HG02623 (cell line): ENCODE data around the gene RELL2.
A peak's percentile ranks its signal among the peaks of the same experiment; 100 is the strongest.

Experiments
- ATAC-seq: cut with Tn5 transposase; IDR thresholded peaks from one replicate; pipeline ENCODE4 v1.9.1; 2021; ENCODE audit warnings: moderate library complexity; ENCODE audit not compliant: unreplicated experiment

RELL2 gene

DNA sequence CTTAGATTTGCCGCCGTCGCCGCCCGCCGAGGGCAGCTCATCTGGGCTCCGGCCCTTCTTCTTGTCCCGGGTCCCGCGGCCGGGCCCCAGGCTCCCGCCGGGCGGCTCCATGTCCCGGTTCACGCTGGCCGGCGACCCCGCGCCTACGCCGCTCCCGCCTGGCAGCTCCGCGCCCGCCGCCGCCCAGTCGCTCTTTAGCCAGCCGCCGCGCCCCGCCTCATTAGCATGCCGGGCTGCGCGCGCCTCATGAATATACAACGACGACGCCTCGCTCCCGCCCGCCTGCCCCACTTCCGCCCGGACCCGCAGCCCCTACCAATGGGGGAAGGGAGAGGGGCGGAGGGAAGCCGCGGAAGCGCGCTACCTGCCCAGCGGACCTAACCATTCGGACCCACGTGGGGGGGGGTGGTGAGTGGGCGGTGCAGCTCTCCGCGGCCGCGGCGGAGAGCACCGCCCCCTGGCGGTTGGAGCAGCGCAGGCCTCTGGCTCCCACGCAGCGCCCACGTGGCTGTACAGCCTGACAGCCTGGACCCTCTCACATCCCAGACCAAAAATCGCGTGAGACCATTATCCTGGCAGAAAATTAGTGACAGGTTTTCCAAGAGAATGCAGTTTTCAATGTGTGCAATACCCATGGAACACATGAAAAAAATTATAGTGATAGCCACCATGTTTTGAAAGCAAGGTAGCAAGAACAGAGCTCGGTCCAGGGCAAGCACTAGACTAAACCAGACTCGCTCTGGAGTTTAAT, 17.8 kb upstream of the RELL2 start, which contains the start of gene DIAPH1:
TSS of gene DIAPH1 (minus strand) at position 197 of the 751 bp plus-strand sequence. CDS start at position 111, 86 bp downstream.
- ATAC-seq: peak; percentile 70

DNA sequence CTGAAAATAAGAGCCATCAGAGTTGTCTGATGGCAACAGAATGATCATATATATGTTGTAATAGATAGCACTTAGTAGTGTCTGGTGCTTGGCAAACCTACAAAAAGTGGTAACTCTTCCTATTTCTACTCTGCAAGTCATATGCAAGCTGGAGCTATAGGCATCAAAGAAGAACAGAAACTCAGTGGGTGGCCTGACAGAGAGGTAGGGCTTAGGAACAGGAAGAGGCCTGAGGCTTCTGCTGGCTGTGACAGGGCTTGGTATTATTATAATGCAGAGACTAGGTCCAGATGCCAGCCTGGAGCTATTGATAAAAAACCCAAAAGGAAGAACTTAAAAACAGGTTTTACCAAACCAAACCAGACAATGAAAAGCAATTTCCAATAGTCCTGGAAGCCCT, 13.6 kb upstream of the RELL2 start:
- peak; percentile 60 for ATAC-seq

DNA sequence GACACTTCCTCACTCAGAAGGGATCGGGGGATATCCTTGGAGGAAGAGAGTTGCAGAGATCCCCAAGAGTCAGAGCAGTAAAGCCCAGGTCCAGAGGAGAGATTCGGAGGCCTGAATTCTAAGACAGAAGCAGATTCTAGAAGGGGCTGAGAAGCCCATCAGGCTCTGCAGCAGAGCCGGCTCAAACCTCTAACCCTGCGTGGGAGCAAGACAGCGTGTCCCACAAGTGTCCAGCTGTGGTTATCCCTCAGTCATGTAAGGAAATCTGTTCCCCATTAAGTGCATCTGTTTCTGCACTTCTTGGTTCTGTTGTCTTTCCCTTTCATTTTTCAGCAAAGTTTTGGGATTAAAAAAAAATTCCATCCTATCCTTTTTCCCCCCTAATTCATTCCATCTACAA, 13.2 kb upstream of the RELL2 start:
- no peak for ATAC-seq

DNA sequence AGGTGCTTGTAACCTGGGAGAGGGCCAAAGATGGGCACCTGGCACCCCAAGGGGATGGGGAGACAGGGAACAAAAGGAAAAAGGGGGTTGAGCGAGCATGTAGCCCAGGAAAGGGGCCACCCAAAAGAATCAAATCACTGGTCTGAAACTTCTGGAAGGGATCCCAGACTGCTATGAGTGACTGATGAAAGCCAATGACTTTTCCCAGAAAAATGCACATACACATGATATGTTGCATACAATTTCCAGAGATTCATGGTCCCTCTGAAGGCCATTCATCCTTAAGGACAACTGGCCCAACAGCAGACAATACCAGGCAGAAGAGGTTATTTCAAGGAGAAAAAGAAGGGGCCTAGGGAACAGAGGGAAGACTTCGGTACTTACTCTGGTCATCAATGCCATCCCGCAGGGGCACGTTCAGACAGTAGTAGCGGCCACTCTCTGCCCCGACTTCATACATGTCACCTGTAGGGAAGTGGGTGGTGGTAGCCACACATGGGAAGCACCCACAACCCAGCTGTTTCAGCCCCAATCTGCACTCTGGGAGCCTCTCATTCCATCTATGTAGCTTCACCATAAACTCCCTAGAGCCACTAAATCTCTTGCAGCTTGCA, 8.5 kb upstream of the RELL2 start:
- ATAC-seq: no peak

GRCh38 chr5:141630570-141631140, 6.1 kb upstream of the RELL2 start:
- ATAC-seq: no peak

DNA sequence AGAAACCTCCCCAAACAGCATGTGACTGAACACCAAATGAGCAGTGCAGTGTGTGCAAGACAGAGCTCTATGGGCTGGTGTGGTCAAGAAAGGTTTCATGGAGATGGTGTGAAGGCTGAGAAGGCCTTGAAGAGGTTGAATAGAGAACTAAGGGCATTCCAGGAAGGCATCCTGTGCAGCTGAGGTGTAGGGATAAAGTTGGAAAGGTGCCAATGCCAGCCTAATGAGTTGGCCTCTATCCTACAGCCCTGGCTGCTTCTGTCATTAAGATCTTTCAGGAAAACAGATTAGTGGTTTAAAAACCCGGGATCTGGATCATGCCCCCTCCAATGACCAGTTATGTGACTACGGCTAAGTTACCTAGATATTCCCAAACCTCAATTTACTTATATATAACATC, 4.1 kb upstream of the RELL2 start:
- ATAC-seq: no peak

DNA sequence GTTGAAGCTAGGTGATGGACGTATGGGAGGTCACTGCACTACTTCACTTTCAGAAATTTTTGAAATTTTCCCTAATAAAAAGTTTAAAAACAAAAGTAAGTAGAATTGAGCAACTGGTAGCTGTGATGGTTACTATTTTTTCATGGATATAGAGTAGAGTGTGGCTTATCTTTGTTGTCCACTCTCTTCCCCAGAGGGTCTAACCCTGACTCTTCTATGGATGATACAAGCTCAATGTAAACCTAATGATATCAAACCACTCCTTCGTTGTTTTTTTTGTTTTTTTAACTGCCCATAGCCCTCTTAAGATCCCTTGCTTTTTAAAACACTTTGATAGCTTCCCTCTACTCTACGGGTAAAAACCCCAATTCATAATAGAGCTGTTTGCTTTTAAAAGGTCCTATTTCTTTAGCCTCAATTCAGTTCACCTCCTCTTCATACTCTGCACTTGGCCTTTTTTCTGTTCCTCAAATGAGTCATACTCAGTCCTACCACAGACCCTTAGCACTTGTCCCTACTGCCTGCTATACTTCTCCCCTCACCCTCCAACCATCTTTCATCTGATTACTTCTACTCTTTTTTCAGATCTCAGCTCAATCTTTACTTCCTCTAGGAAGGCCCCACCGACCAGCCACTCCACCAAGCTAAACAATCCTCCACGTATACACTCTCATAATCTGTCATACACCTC, 2.8 kb upstream of the RELL2 start:
- peak; percentile 58 for ATAC-seq

- ATAC-seq: no peak
Observed at GRCh38 chr5:141634720-141635119, 2.1 kb upstream of the RELL2 start.

DNA sequence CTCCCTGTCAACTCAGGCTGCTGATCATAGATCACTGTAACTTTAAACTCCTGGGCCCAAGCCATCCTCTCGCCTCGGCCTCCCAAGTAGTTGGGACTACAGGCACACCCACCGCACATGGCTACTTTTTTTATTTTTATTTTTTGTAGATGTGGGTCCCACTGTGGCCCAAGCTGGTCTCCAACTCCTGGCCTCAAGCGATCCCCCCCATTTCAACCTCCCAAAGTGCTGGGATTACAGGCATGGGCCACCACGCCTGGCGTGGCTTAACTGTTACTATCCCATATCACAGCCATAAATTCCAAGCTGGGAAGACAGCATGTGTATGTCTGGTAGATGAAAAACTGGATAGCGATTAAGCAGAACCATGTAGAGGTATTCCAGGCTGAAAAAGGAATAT, 1.2 kb upstream of the RELL2 start:
- no peak for ATAC-seq

- no peak for ATAC-seq
Observed at GRCh38 chr5:141636106-141636412, 738 bp upstream of the RELL2 start.

- peak; percentile 13 for ATAC-seq
Observed at GRCh38 chr5:141637123-141637766, 448 bp downstream of the RELL2 start.

DNA sequence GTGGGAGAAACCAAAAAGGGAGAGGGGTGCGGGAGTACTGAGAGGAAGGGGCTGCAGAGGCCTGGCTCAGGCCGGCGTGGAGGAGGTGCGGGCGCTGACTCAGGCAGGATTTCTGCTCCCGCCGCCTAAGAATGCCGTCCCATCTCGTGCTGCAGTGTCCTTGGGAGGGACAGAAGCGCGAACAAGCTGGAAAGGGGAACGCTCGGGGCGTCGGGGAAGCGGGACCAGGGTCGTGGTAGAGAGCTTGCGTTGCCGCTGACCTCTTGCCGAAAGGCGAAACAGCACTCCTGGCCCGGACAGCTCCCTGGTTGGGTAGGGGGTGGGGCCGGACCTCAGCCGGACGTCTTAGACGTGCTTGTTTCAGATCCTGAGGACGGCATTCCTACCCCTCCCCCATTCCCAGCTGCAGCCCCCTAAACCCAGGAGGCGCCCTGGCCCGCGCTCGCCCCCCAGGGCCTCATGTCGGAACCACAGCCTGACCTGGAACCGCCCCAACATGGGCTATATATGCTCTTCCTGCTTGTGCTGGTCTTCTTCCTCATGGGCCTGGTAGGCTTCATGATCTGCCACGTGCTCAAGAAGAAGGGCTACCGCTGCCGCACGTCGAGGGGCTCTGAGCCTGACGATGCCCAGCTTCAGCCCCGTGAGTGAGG, 1.1 kb downstream of the RELL2 start:
- peak; percentile 22 for ATAC-seq

DNA sequence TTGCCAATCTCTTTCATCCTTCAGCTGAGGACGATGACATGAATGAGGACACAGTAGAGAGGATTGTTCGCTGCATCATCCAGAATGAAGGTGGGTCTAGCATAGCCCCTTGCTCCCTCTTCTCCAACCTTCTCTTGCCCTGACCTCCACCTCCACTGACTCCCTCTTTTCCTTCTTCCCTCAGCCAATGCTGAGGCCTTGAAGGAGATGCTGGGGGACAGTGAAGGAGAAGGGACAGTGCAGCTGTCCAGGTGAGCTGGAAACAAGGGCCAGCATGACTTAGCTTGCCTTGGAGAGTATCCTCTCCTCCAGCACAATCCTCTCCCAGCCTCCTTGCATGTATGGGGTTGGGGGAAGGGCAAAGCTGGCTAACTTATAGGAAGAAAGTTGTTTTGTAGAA, 2.0 kb downstream of the RELL2 start:
- ATAC-seq: no peak

DNA sequence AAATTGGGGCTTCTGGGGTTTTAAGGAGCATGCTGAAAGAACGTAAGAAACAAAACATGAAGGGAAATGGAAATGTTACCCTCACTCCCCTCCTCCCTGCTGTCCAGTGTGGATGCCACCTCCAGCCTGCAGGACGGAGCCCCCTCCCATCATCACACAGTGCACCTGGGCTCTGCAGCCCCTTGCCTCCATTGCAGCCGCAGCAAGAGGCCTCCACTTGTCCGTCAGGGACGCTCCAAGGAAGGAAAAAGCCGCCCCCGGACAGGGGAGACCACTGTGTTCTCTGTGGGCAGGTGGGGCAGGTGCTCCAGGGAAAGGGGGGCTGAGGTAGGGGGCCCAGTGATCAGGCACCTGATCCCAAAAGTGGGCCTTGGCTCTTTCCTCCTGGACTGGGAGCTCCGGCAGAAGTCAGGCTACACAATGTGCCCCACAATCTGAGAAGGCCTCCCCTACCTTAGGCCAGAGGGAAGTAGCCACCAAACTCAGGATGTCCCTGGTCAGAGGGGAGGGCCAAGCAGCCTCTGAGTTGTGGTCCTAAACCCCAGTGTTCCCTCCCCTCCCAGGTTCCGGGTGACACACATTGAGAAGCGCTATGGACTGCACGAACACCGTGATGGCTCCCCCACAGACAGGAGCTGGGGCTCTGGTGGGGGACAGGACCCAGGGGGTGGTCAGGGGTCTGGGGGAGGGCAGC, 2.7 kb downstream of the RELL2 start:
- no peak for ATAC-seq

- ATAC-seq: no peak
Observed at GRCh38 chr5:141640051-141640415, 3.2 kb downstream of the RELL2 start.

- no peak for ATAC-seq
Observed at GRCh38 chr5:141640698-141641097, 3.9 kb downstream of the RELL2 start.

GRCh38 chr5:141641634-141642267, 5.0 kb downstream of the RELL2 start:
- ATAC-seq: peak; percentile 40

DNA sequence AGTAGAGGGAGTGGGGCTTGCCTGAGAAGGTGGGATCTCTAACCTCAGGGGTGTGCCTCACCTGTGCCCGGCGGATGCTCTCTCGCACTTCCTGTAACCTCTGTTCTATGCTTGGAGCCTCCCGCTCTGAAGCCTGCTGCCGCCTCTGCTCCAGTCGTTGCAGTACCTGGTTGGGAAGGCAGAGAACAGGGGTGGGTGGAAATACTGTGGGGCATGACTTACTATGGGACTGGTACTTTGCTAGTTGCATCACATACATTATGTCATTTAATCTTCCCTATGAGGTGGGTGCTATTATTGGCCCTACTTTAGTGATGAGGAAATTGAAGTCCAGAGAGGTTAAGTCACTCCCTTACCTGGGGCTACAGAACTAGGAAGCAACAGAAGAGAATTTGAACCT, 9.2 kb downstream of the RELL2 start:
- no peak for ATAC-seq

DNA sequence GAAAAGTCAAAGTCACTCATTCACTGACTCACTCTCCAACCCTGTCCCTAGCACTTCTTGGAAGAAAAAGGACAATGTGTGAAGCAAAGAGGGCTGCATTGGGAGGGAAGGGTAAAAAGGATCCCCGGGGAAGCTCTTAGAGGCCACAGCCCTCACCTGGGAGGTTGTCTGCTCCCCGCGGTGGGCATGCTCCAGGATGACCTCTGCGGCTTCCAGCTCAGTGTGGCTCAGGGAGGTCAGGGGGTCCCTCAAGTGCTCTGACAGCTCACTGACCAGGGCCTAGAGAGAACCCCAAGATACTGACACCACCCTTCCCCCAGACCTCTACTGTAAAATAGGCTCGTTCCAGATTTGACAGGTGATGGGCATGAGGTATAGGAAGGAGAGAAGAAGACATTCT, 10.4 kb downstream of the RELL2 start:
- no peak for ATAC-seq

DNA sequence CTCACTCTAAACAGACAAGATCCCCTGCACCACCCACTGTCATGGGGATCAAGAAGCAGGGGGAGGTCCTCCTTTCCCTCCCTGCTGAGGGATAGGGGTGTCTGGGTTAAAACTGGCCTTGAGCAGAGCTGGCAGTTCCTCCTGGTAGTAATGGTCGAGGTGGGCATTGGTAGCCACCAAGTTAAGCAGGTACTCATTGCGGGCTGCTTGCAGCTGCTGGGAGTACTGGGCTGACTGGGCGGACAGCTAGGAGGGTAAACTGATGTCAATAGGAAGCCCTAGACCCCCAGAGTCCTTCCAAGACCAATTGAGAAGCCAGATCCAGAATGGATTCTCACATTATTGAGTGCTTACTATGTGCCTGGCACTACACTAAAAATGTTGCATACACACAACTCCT, 11.1 kb downstream of the RELL2 start:
- no peak for ATAC-seq
